WTC11 (cell line): Measurements from ENCODE around the gene HECW1.

Source experiments
- CBFB ChIP-seq: sonication (generic); formaldehyde crosslinking; IDR thresholded peaks from 2 replicates; pipeline ENCODE4 v1.8.1; 2022; ENCODE audit warnings: mild to moderate bottlenecking, low read depth, missing genetic modification reagents
- GABPB1 ChIP-seq: sonication (generic); formaldehyde crosslinking; IDR thresholded peaks from 2 replicates; pipeline ENCODE4 v1.8.1; 2023; ENCODE audit warnings: mild to moderate bottlenecking, missing genetic modification reagents
- MXD4 ChIP-seq: fragments of 250-450 bp; sonication (Bioruptor Pico); IDR thresholded peaks from 2 replicates; pipeline ENCODE4 v1.8.0; 2021; ENCODE audit warnings: mild to moderate bottlenecking, moderate library complexity, borderline replicate concordance
- RELA ChIP-seq: sonication (generic); formaldehyde crosslinking; IDR thresholded peaks from 2 replicates; pipeline ENCODE4 v1.8.1; 2022; ENCODE audit warnings: missing genetic modification reagents, mild to moderate bottlenecking, borderline replicate concordance
- TP53 ChIP-seq: sonication (generic); formaldehyde crosslinking; IDR thresholded peaks from 2 replicates; pipeline ENCODE4 v1.8.1; 2023; ENCODE audit warnings: mild to moderate bottlenecking, missing genetic modification reagents
- TF ChIP-seq, protein P1 (sequence below): fragments of 200-600 bp; IDR thresholded peaks from 2 replicates; pipeline ENCODE4 v1.8.0; 2022; ENCODE audit warnings: antibody characterized with exemption
- TF ChIP-seq, protein P2 (sequence below): sonication (generic); formaldehyde crosslinking; IDR thresholded peaks from 2 replicates; pipeline ENCODE4 v1.8.0; 2022; ENCODE audit warnings: mild to moderate bottlenecking, missing genetic modification reagents
- TF ChIP-seq, protein P3 (sequence below): sonication (generic); formaldehyde crosslinking; IDR thresholded peaks from 2 replicates; pipeline ENCODE4 v1.8.0; 2022; ENCODE audit warnings: missing genetic modification reagents
- TF ChIP-seq, protein P4 (sequence below): sonication (generic); formaldehyde crosslinking; IDR thresholded peaks from 2 replicates; pipeline ENCODE4 v1.8.0; 2023; ENCODE audit warnings: missing genetic modification reagents
- TF ChIP-seq, protein P5 (sequence below): sonication (generic); formaldehyde crosslinking; IDR thresholded peaks from 2 replicates; pipeline ENCODE4 v1.8.1; 2022; ENCODE audit warnings: low read depth, missing genetic modification reagents, borderline replicate concordance
- TF ChIP-seq, protein P6 (sequence below): sonication (generic); formaldehyde crosslinking; IDR thresholded peaks from 2 replicates; pipeline ENCODE4 v1.8.0; 2022; ENCODE audit warnings: mild to moderate bottlenecking, missing genetic modification reagents
- TF ChIP-seq, protein P7 (sequence below): sonication (generic); formaldehyde crosslinking; IDR thresholded peaks from 2 replicates; pipeline ENCODE4 v1.8.1; 2023; ENCODE audit warnings: mild to moderate bottlenecking, missing genetic modification reagents, borderline replicate concordance
- TF ChIP-seq, protein P8 (sequence below): sonication (generic); formaldehyde crosslinking; IDR thresholded peaks from 2 replicates; pipeline ENCODE4 v1.8.1; 2023; ENCODE audit warnings: mild to moderate bottlenecking, missing genetic modification reagents, moderate library complexity

DNA sequence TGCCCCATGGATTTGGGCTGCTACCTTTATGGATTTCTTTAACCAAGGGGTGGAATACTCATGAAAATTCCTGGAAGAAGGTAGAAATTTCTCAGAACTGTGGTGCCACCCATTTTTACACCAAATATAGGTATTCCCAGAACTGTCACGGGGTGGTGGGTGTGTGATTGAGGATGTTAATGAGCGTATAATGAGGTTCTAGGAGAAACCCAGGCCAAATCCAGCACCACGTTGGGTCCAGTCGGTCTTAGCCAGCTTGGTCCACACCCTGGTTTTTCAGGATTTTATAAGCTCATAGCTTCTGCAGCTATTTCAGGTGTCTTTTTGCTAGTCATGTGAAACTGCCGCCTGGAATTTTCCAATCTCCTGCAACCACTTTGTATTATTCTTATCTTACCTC is 83.3 kb downstream of the HECW1 start:
- TF ChIP-seq, protein P1, sequence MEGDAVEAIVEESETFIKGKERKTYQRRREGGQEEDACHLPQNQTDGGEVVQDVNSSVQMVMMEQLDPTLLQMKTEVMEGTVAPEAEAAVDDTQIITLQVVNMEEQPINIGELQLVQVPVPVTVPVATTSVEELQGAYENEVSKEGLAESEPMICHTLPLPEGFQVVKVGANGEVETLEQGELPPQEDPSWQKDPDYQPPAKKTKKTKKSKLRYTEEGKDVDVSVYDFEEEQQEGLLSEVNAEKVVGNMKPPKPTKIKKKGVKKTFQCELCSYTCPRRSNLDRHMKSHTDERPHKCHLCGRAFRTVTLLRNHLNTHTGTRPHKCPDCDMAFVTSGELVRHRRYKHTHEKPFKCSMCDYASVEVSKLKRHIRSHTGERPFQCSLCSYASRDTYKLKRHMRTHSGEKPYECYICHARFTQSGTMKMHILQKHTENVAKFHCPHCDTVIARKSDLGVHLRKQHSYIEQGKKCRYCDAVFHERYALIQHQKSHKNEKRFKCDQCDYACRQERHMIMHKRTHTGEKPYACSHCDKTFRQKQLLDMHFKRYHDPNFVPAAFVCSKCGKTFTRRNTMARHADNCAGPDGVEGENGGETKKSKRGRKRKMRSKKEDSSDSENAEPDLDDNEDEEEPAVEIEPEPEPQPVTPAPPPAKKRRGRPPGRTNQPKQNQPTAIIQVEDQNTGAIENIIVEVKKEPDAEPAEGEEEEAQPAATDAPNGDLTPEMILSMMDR = no peak
- TF ChIP-seq RELA (CRISPR knock-in tag) = no peak
- TF ChIP-seq, protein P2, sequence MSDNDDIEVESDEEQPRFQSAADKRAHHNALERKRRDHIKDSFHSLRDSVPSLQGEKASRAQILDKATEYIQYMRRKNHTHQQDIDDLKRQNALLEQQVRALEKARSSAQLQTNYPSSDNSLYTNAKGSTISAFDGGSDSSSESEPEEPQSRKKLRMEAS (CRISPR knock-in tag) = no peak
- TF ChIP-seq, protein P3, sequence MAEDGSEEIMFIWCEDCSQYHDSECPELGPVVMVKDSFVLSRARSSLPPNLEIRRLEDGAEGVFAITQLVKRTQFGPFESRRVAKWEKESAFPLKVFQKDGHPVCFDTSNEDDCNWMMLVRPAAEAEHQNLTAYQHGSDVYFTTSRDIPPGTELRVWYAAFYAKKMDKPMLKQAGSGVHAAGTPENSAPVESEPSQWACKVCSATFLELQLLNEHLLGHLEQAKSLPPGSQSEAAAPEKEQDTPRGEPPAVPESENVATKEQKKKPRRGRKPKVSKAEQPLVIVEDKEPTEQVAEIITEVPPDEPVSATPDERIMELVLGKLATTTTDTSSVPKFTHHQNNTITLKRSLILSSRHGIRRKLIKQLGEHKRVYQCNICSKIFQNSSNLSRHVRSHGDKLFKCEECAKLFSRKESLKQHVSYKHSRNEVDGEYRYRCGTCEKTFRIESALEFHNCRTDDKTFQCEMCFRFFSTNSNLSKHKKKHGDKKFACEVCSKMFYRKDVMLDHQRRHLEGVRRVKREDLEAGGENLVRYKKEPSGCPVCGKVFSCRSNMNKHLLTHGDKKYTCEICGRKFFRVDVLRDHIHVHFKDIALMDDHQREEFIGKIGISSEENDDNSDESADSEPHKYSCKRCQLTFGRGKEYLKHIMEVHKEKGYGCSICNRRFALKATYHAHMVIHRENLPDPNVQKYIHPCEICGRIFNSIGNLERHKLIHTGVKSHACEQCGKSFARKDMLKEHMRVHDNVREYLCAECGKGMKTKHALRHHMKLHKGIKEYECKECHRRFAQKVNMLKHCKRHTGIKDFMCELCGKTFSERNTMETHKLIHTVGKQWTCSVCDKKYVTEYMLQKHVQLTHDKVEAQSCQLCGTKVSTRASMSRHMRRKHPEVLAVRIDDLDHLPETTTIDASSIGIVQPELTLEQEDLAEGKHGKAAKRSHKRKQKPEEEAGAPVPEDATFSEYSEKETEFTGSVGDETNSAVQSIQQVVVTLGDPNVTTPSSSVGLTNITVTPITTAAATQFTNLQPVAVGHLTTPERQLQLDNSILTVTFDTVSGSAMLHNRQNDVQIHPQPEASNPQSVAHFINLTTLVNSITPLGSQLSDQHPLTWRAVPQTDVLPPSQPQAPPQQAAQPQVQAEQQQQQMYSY (CRISPR knock-in tag) = no peak
- TF ChIP-seq, protein P4, sequence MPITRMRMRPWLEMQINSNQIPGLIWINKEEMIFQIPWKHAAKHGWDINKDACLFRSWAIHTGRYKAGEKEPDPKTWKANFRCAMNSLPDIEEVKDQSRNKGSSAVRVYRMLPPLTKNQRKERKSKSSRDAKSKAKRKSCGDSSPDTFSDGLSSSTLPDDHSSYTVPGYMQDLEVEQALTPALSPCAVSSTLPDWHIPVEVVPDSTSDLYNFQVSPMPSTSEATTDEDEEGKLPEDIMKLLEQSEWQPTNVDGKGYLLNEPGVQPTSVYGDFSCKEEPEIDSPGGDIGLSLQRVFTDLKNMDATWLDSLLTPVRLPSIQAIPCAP (CRISPR knock-in tag) = no peak
- no peak for TF ChIP-seq TP53 (CRISPR knock-in tag)
- TF ChIP-seq, protein P5, sequence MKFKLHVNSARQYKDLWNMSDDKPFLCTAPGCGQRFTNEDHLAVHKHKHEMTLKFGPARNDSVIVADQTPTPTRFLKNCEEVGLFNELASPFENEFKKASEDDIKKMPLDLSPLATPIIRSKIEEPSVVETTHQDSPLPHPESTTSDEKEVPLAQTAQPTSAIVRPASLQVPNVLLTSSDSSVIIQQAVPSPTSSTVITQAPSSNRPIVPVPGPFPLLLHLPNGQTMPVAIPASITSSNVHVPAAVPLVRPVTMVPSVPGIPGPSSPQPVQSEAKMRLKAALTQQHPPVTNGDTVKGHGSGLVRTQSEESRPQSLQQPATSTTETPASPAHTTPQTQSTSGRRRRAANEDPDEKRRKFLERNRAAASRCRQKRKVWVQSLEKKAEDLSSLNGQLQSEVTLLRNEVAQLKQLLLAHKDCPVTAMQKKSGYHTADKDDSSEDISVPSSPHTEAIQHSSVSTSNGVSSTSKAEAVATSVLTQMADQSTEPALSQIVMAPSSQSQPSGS = no peak
- TF ChIP-seq, protein P6, sequence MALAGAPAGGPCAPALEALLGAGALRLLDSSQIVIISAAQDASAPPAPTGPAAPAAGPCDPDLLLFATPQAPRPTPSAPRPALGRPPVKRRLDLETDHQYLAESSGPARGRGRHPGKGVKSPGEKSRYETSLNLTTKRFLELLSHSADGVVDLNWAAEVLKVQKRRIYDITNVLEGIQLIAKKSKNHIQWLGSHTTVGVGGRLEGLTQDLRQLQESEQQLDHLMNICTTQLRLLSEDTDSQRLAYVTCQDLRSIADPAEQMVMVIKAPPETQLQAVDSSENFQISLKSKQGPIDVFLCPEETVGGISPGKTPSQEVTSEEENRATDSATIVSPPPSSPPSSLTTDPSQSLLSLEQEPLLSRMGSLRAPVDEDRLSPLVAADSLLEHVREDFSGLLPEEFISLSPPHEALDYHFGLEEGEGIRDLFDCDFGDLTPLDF (CRISPR knock-in tag) = no peak
- TF ChIP-seq, protein P7, sequence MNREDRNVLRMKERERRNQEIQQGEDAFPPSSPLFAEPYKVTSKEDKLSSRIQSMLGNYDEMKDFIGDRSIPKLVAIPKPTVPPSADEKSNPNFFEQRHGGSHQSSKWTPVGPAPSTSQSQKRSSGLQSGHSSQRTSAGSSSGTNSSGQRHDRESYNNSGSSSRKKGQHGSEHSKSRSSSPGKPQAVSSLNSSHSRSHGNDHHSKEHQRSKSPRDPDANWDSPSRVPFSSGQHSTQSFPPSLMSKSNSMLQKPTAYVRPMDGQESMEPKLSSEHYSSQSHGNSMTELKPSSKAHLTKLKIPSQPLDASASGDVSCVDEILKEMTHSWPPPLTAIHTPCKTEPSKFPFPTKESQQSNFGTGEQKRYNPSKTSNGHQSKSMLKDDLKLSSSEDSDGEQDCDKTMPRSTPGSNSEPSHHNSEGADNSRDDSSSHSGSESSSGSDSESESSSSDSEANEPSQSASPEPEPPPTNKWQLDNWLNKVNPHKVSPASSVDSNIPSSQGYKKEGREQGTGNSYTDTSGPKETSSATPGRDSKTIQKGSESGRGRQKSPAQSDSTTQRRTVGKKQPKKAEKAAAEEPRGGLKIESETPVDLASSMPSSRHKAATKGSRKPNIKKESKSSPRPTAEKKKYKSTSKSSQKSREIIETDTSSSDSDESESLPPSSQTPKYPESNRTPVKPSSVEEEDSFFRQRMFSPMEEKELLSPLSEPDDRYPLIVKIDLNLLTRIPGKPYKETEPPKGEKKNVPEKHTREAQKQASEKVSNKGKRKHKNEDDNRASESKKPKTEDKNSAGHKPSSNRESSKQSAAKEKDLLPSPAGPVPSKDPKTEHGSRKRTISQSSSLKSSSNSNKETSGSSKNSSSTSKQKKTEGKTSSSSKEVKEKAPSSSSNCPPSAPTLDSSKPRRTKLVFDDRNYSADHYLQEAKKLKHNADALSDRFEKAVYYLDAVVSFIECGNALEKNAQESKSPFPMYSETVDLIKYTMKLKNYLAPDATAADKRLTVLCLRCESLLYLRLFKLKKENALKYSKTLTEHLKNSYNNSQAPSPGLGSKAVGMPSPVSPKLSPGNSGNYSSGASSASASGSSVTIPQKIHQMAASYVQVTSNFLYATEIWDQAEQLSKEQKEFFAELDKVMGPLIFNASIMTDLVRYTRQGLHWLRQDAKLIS (CRISPR knock-in tag) = no peak
- no peak for TF ChIP-seq GABPB1
- TF ChIP-seq MXD4 (CRISPR knock-in tag) = no peak
- TF ChIP-seq, protein P8, sequence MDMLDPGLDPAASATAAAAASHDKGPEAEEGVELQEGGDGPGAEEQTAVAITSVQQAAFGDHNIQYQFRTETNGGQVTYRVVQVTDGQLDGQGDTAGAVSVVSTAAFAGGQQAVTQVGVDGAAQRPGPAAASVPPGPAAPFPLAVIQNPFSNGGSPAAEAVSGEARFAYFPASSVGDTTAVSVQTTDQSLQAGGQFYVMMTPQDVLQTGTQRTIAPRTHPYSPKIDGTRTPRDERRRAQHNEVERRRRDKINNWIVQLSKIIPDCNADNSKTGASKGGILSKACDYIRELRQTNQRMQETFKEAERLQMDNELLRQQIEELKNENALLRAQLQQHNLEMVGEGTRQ (CRISPR knock-in tag) = no peak
- TF ChIP-seq CBFB = no peak
